ENCODE measurements around the gene GLB1L3. TPM values are rescaled to one million over a fixed set of nuclear protein-coding genes. Genes with fewer than 3 reads are reported as not detected.
A peak's percentile ranks its signal among the peaks of the same experiment; 100 is the strongest.

GLB1L3 gene
- total and polyA plus RNA-seq, 2 experiments from 2014 or later, result 0.17 TPM; not detected in 1

DNA sequence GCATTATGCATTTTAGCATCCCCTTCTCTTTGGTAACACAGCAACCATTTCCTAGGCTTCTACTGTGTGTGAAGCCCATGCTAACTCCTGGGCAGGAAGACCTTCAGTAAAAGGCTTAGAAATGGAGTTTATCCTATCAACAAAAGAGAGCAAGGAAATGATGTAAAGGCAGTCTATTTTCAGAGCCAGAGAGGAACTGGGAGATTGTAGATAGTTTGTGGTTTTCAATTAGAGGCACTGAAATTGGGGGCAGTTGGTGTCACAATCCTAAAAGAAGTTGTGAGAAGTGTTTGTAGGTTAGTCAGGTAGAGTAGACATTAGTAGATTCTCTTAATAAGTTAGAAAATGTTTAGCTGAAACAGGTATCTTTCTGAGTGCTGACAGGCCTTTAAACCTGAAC lies 15.7 kb upstream of the GLB1L3 start:
- H3K27me3 ChIP-seq, result no peaks in the 10 kb centered on the region
- DNase-seq (ENCODE audit: low spot score), result no peak

DNA sequence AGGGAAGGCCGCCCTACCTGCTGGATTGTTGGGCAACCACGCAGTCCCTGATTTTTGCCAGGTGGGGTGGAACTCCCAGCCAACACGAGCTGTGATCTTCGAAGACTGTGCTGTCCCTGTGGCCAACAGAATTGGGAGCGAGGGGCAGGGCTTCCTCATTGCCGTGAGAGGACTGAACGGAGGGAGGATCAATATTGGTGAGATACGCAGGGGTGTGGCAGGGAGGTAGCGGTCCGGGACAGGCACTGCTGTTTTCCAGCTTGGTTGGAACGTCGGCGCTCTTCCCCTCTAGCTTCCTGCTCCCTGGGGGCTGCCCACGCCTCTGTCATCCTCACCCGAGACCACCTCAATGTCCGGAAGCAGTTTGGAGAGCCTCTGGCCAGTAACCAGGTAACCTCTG lies 15.2 kb upstream of the GLB1L3 start:
- no peak overlapping the region for H3K27ac ChIP-seq
- WGBS (ENCODE audit: low lambda C conversion rate, missing lambda C conversion rate), result 97% methylated on average over 16 of the region's 16 CpGs
- TF ChIP-seq EZH2phosphoT487 (IDR thresholded peaks at IDR 0.05; ENCODE audit: low read depth, severe bottlenecking, unreplicated experiment) (no peak), EZH2 (IDR thresholded peaks at IDR 0.05; ENCODE audit: borderline replicate concordance) (no peak), CTCF (IDR thresholded peaks at IDR 0.05; ENCODE audit: poor library complexity) (no peak)
- no peaks in the 10 kb centered on the region for H3K9me3 ChIP-seq (ENCODE audit: low read depth)
- no peak overlapping the region for H2AFZ ChIP-seq
- no peaks in the 10 kb centered on the region for H3K4me1 ChIP-seq (ENCODE audit: insufficient read depth)
- H3K9me2 ChIP-seq (replicated peaks; ENCODE audit: insufficient read depth), result no peaks in the 10 kb centered on the region
- no peaks in the 10 kb centered on the region for H3K27me3 ChIP-seq
- no peak overlapping the region for H3K4me3 ChIP-seq
- H3K4me2 ChIP-seq, result no peak overlapping the region
- no peaks in the 10 kb centered on the region for H3K36me3 ChIP-seq (replicated peaks; ENCODE audit: insufficient read depth, low read depth)
- H4K20me1 ChIP-seq (ENCODE audit: insufficient read depth, poor library complexity, severe bottlenecking), result no peaks in the 10 kb centered on the region
- no peaks in the 10 kb centered on the region for H3K79me2 ChIP-seq
- no peak for DNase-seq (ENCODE audit: low spot score)

More for the DNA sequence above, 15.7 kb upstream of the GLB1L3 start:
- Histone ChIP-seq H3K9me3 (ENCODE audit: low read depth) (no peaks in the 10 kb centered on the region), H3K9me2 (replicated peaks; ENCODE audit: insufficient read depth) (no peaks in the 10 kb centered on the region), H3K36me3 (replicated peaks; ENCODE audit: insufficient read depth, low read depth) (no peaks in the 10 kb centered on the region), H2AFZ (no peak overlapping the region), H3K4me1 (ENCODE audit: insufficient read depth) (no peaks in the 10 kb centered on the region), H3K4me3 (no peak overlapping the region), H4K20me1 (ENCODE audit: insufficient read depth, poor library complexity, severe bottlenecking) (no peaks in the 10 kb centered on the region), H3K4me2 (no peak overlapping the region), H3K27ac (no peak overlapping the region), H3K79me2 (peaks cover under 1% of the 10 kb centered on the region)
- TF ChIP-seq EZH2 (IDR thresholded peaks at IDR 0.05; ENCODE audit: borderline replicate concordance) (no peak), CTCF (IDR thresholded peaks at IDR 0.05; ENCODE audit: poor library complexity) (no peak), EZH2phosphoT487 (IDR thresholded peaks at IDR 0.05; ENCODE audit: low read depth, severe bottlenecking, unreplicated experiment) (no peak)

GRCh38 chr11:134261626-134262488 lies 14.3 kb upstream of the GLB1L3 start:
- Histone ChIP-seq H3K9me3 (ENCODE audit: low read depth) (no peaks in the 10 kb centered on the region), H3K4me2 (no peak overlapping the region), H3K4me1 (ENCODE audit: insufficient read depth) (no peaks in the 10 kb centered on the region), H3K27ac (no peak overlapping the region), H3K27me3 (no peaks in the 10 kb centered on the region), H3K4me3 (no peak overlapping the region), H2AFZ (no peak overlapping the region), H4K20me1 (ENCODE audit: insufficient read depth, poor library complexity, severe bottlenecking) (no peaks in the 10 kb centered on the region), H3K9me2 (replicated peaks; ENCODE audit: insufficient read depth) (no peaks in the 10 kb centered on the region), H3K36me3 (replicated peaks; ENCODE audit: insufficient read depth, low read depth) (no peaks in the 10 kb centered on the region), H3K79me2 (no peaks in the 10 kb centered on the region)
- DNase-seq (ENCODE audit: low spot score), result peak; percentile 42
- WGBS (ENCODE audit: low lambda C conversion rate, missing lambda C conversion rate), result 88% methylated on average over 14 of the region's 14 CpGs
- TF ChIP-seq EZH2 (IDR thresholded peaks at IDR 0.05; ENCODE audit: borderline replicate concordance) (no peak), EZH2phosphoT487 (IDR thresholded peaks at IDR 0.05; ENCODE audit: low read depth, severe bottlenecking, unreplicated experiment) (no peak), CTCF (IDR thresholded peaks at IDR 0.05; ENCODE audit: poor library complexity) (peak; percentile 41)

Data from hepatocyte (in vitro differentiated cells).